ENCODE data around the gene MTHFD1L. TPM values are rescaled to one million over a fixed set of nuclear protein-coding genes. Genes with fewer than 3 reads are reported as not detected.
"Not testable (repeated sequence)": the region's sequence is repeated elsewhere in the genome, so short reads cannot be mapped to it uniquely, and the experiment has no call there.

Gene MTHFD1L
- total RNA-seq, 1 donor from 2014 or later: 3.1 TPM

DNA sequence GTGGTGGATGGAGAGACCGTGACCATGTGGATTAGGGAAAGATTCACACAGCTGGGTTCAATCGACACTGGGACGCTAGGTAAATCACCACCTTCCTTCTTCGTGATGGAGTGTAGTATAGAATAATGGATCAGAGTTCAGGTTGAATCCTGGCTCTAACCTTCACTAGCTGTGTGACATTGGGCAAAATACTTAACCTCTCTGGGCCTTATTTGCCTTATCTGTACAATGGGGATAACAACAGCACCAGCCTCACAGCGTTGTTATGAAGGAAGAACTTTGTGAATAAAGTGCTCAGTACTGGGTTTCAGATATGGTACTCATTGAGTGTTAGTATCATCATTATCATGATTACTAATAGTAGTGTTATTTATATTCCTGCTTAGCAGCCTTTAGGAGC lies 248.1 kb downstream of the MTHFD1L start:
- H3K27me3 ChIP-seq (ENCODE audit: low read depth): no peaks in the 10 kb centered on the region
- TF ChIP-seq, protein P1, sequence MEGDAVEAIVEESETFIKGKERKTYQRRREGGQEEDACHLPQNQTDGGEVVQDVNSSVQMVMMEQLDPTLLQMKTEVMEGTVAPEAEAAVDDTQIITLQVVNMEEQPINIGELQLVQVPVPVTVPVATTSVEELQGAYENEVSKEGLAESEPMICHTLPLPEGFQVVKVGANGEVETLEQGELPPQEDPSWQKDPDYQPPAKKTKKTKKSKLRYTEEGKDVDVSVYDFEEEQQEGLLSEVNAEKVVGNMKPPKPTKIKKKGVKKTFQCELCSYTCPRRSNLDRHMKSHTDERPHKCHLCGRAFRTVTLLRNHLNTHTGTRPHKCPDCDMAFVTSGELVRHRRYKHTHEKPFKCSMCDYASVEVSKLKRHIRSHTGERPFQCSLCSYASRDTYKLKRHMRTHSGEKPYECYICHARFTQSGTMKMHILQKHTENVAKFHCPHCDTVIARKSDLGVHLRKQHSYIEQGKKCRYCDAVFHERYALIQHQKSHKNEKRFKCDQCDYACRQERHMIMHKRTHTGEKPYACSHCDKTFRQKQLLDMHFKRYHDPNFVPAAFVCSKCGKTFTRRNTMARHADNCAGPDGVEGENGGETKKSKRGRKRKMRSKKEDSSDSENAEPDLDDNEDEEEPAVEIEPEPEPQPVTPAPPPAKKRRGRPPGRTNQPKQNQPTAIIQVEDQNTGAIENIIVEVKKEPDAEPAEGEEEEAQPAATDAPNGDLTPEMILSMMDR (IDR thresholded peaks at IDR 0.05; ENCODE audit: borderline replicate concordance): no peak
- intact Hi-C loops (cut with micrococcal nuclease): no loop called here

DNA sequence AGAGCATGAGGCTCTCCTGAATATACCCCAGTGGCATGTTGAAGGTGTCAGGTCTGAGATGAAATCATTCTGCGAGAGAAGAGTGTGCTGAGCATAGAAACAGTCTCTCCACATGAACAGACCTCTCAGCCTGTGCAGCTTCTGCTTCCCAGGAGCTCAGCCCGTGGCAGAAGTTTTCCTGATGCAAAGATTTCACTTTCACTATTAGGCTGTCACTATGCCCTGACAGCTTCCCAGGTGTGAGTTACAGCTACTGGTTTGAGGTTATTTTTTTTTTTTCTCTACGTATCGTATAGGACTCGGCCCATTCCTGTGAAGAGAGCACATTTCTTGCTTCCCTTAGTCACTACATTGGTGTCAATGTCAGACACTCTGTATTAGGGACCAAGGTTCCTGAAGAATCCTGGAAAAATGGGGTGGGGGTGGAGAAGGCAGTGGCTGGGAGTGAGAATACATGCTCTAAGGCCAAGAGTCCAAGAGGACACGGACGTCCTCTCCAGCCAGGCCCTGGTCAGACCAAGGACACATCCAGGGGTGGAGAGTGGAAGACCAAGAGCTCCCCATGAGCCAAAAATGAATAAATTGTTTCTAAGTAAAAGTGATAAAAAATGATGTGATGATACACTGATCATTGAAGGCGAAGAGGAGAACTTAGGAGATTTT lies 253.1 kb downstream of the MTHFD1L start:
- intact Hi-C loops (cut with micrococcal nuclease): no loop called here
- DNase-seq: no peak
- Histone ChIP-seq H3K27ac (replicated peaks) (no peak overlapping the region), H3K4me1 (peaks cover 14% of the 10 kb centered on the region), H3K36me3 (no peaks in the 10 kb centered on the region), H3K9me3 (replicated peaks) (no peaks in the 10 kb centered on the region), H3K4me3 (no peak overlapping the region), H3K27me3 (ENCODE audit: low read depth) (no peaks in the 10 kb centered on the region)
- TF ChIP-seq, protein P1 (IDR thresholded peaks at IDR 0.05; ENCODE audit: borderline replicate concordance): no peak

More for the DNA sequence above, 248.1 kb downstream of the MTHFD1L start:
- Histone ChIP-seq H3K4me1 (no peaks in the 10 kb centered on the region), H3K9me3 (replicated peaks) (no peaks in the 10 kb centered on the region), H3K36me3 (no peaks in the 10 kb centered on the region), H3K4me3 (no peak overlapping the region), H3K27ac (replicated peaks) (no peak overlapping the region)
- DNase-seq: no peak

DNA sequence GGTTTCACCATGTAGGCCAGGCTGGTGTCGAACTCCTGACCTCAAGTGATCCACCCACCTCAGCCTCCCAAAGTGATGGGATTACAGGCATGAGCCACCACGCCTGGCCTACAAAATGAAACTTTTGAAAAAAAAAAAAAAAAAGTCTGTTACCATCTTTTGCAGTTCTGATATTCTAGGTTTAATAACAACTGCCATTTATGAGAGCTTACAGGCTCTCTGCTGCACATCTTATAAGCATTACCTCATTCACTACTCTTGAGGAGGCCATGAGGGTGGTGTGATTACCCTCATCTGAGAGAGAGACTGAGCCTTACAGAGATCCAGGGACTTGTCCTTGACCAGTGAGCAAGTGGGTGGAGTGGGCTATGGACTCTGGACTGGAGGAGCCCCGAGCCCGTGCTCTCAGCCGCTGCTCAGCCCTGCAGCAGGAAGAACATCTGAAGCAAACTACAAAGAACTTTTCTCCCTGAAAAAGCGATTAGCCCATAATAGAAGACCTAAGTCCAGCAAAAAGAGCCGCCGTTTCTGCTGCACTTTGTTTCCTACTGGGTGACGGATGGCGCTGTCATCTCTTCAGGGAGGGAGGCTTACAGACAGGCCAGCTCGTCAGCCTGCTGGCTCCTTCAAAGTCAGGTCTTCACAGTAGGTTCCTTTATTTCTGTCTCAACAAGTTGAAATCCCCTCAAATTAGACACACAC lies 254.5 kb downstream of the MTHFD1L start:
- Histone ChIP-seq H3K9me3 (replicated peaks) (no peaks in the 10 kb centered on the region), H3K27me3 (ENCODE audit: low read depth) (no peaks in the 10 kb centered on the region), H3K4me3 (no peak overlapping the region), H3K36me3 (no peaks in the 10 kb centered on the region), H3K4me1 (peaks cover 14% of the 10 kb centered on the region), H3K27ac (replicated peaks) (no peak overlapping the region)
- TF ChIP-seq, protein P1 (IDR thresholded peaks at IDR 0.05; ENCODE audit: borderline replicate concordance): no peak
- intact Hi-C loops (cut with micrococcal nuclease): no loop called here
- DNase-seq: no peak

DNA sequence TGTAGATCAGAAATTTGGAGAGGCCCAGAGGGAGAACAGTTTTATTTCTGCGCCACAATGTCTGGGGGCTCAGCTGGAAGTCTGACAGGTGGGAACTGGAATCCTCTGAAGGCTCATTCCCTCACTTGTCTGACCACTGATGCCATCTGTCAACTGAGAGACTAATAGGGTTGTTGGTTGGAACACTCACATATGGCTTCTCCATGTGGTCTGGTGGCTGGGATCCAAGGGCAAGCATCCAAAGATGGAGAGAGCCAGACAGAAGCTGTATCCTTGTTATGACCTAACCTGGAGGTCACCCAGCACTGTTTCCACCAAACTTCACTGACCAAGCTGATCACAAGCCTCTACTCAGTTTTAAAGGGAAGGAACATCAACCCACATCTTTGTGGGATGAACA lies 256.4 kb downstream of the MTHFD1L start:
- H3K36me3 ChIP-seq: no peaks in the 10 kb centered on the region
- no peak overlapping the region for H3K27ac ChIP-seq (replicated peaks)
- H3K4me1 ChIP-seq: peaks cover 14% of the 10 kb centered on the region
- H3K9me3 ChIP-seq (replicated peaks): no peaks in the 10 kb centered on the region
- no peak overlapping the region for H3K4me3 ChIP-seq
- H3K27me3 ChIP-seq (ENCODE audit: low read depth): no peaks in the 10 kb centered on the region
- TF ChIP-seq, protein P1 (IDR thresholded peaks at IDR 0.05; ENCODE audit: borderline replicate concordance): no peak
- intact Hi-C loops (cut with micrococcal nuclease): no loop called here
- peak; percentile 83 for DNase-seq

DNA sequence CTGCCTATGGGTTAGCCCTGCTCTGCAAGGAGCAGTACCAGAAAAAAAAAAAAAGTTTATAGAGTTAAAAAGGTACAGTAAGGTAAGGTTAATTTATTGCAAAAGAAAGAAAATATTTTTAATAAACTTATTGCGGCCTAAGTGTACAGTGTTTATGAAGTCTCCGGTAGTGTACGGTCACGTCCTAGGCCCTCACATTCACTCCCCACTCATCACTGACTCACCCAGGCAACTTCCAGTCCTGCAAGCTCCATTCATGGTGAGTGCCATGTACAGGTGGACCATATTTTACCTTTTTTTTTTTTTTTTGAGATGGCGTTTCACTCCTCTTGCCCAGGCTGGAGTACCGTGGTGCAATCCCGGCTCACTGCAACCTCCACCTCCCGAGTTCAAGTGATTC lies 258.1 kb downstream of the MTHFD1L start:
- H3K36me3 ChIP-seq; DNase-seq; H3K27me3 ChIP-seq (ENCODE audit: low read depth); H3K9me3 ChIP-seq (replicated peaks); intact Hi-C loops (cut with micrococcal nuclease); H3K4me3 ChIP-seq; H3K27ac ChIP-seq (replicated peaks): not testable (repeated sequence)
- peaks cover 14% of the 10 kb centered on the region for H3K4me1 ChIP-seq

DNA sequence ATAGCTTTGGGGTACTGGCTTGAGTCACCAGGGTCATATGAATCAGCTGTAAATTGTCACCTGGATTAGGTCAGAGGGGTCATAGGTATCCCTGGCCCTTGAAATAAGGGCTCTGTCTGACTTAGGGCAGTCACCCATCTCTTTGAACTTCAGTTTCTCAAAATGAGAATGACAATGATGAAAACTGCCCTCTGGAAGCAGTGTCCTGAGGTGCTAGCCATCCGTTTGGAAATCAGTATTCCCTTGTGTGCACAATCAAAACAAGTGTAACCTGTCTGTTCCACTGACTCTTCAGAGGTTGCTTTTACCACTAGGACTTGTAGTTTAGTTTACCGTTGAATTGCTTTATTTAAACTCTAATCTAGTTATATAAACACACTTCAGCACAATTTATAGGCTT lies 259.7 kb downstream of the MTHFD1L start:
- H3K27me3 ChIP-seq (ENCODE audit: low read depth); H3K27ac ChIP-seq (replicated peaks); H3K36me3 ChIP-seq; H3K4me3 ChIP-seq; DNase-seq; H3K9me3 ChIP-seq (replicated peaks); intact Hi-C loops (cut with micrococcal nuclease): not testable (repeated sequence)
- peaks cover 14% of the 10 kb centered on the region for H3K4me1 ChIP-seq

DNA sequence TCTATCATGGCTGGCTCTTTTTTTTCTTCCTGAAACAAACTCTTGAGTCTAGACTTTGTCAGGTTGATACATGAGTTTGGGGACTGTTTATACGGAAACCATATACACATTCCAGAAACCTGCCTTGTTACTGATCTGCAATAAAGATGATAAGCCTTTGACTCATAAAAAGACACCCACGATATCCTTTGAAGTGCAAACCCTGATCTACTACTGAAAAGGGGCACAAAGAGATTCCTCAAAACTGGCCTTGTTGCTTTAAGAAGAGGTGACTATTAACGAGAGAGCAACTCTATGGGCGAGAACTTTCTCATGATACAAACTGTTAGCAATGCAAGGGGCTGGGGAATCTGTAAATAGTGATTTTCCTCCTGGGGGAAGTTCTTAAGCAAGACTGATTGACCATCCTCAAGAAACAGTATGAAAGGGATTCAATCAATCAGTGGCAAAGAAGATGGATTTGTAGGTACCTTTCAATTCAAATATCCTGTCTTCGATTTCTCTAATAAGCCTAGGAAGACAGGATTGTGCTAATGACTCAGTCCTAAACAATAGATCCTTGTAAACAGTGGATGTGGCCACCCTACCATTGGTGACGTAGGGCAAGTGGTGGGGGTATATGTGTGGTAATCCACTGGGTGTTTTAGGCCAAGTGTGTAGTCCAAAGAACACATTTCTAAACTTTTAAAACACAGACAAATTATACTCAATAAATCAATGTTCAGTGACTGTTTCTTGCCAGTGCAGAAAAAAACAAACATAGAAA lies 260.3 kb downstream of the MTHFD1L start:
- H3K27ac ChIP-seq (replicated peaks); H3K9me3 ChIP-seq (replicated peaks); H3K36me3 ChIP-seq; H3K4me3 ChIP-seq; H3K27me3 ChIP-seq (ENCODE audit: low read depth); DNase-seq; intact Hi-C loops (cut with micrococcal nuclease): not testable (repeated sequence)
- peaks cover 14% of the 10 kb centered on the region for H3K4me1 ChIP-seq

DNA sequence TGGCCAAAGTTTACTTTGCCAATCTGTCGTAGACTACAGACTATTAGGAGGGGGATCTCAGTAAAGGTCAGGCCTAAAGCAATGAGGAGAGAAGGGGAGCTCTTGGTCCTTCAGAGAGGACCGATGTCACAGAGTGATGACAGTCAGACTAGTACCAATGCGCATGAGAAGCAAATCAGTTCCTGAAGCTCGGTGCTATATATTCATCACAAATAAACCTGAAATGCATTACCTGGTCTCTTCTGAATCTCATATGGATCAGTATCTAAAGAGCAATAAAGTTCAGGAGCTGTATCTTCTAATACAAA lies 260.9 kb downstream of the MTHFD1L start:
- DNase-seq; H3K36me3 ChIP-seq; H3K27me3 ChIP-seq (ENCODE audit: low read depth); H3K27ac ChIP-seq (replicated peaks); intact Hi-C loops (cut with micrococcal nuclease); H3K4me3 ChIP-seq; H3K9me3 ChIP-seq (replicated peaks): not testable (repeated sequence)
- H3K4me1 ChIP-seq: peaks cover 12% of the 10 kb centered on the region

DNA sequence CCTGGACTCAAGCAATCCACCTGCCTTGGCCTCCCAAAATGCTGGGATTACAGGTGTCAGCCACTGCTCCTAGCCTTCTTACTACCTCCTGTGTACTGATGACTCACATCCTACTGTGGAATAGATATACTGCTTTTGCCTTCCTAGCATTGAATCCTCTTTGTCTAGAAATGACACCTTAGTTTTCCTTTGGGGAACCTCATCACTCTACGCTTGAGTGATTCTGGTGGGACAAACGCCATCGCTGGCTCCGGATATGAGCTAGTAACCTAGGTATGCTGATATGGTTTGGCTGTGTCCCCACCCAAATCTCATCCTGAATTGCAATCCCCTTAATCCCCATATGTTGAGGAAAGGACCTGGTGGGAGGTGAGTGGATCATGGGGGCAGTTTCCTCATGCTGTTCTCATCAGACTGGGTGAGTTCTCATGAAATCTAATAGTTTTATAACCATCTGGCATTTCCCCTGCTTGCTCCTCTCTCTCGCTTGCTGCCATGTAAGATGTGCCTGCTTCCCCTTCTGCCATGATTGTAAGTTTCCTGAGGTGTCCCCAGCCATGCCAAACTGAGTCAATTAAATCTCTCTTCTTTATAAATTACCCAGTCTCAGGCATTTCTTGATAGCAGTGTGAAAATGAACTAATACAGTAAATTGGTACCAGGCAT lies 261.8 kb downstream of the MTHFD1L start:
- H3K27ac ChIP-seq (replicated peaks); H3K4me3 ChIP-seq; H3K9me3 ChIP-seq (replicated peaks); H3K4me1 ChIP-seq; H3K27me3 ChIP-seq (ENCODE audit: low read depth); intact Hi-C loops (cut with micrococcal nuclease); DNase-seq; H3K36me3 ChIP-seq: not testable (repeated sequence)
